CD4-positive, alpha-beta T cell treated with Interleukin-6 at 100 ng/mL for 8 hours (primary cell): Measurements from ENCODE around the gene FNBP1.

Experiments used
- DNase-seq: peaks from one replicate; pipeline ENCODE4 v3.0.0-alpha.2; 2020; ENCODE audit warnings: mixed read lengths, low spot score

FNBP1 gene

GRCh38 chr9:130042885-130043653 is at the start of gene FNBP1:
Gene FNBP1, minus strand, starts transcription at chr9:130043189. Its CDS starts 214 bp downstream, at chr9:130042975.
- DNase-seq: peak; percentile 83

- DNase-seq: no peak
These were observed 47.9 kb upstream of the FNBP1 start for GRCh38 chr9:130090915-130091314.

- no peak for DNase-seq
These were observed 46.2 kb upstream of the FNBP1 start for GRCh38 chr9:130089141-130089540.

- no peak for DNase-seq
These were observed 45.1 kb upstream of the FNBP1 start for GRCh38 chr9:130088051-130088450.

GRCh38 chr9:130084337-130084736 is 41.3 kb upstream of the FNBP1 start:
- DNase-seq: no peak

- DNase-seq: no peak
These were observed 35.6 kb upstream of the FNBP1 start for GRCh38 chr9:130078547-130078946.

GRCh38 chr9:130073373-130073772 is 30.4 kb upstream of the FNBP1 start:
- no peak for DNase-seq

- DNase-seq: no peak
These were observed 29.7 kb upstream of the FNBP1 start for GRCh38 chr9:130072515-130073235.

GRCh38 chr9:130069048-130069447 is 26.1 kb upstream of the FNBP1 start:
- no peak for DNase-seq

GRCh38 chr9:130064621-130065020 is 21.6 kb upstream of the FNBP1 start:
- no peak for DNase-seq

- no peak for DNase-seq
These were observed 19.8 kb upstream of the FNBP1 start for GRCh38 chr9:130062750-130063149.

- no peak for DNase-seq
These were observed 17.3 kb upstream of the FNBP1 start for GRCh38 chr9:130060296-130060695.

GRCh38 chr9:130058887-130059286 is 15.9 kb upstream of the FNBP1 start:
- DNase-seq: no peak

GRCh38 chr9:130058154-130058553 is 15.2 kb upstream of the FNBP1 start:
- no peak for DNase-seq

- no peak for DNase-seq
These were observed 11.8 kb upstream of the FNBP1 start for GRCh38 chr9:130054820-130055219.

- DNase-seq: no peak
These were observed 11.4 kb upstream of the FNBP1 start for GRCh38 chr9:130054325-130054786.

GRCh38 chr9:130053504-130054324 is 10.7 kb upstream of the FNBP1 start, which contains the start of gene GPR107:
Gene GPR107, plus strand, starts transcription at chr9:130053906. Its CDS starts 27 bp downstream, at chr9:130053933.
- DNase-seq: peak; percentile 61

- DNase-seq: no peak
These were observed 10.1 kb upstream of the FNBP1 start for GRCh38 chr9:130053109-130053503.

- no peak for DNase-seq
These were observed 8.9 kb upstream of the FNBP1 start for GRCh38 chr9:130051855-130052254.

- DNase-seq: no peak
These were observed 7.5 kb upstream of the FNBP1 start for GRCh38 chr9:130050462-130050861.

- DNase-seq: no peak
These were observed 6.6 kb upstream of the FNBP1 start for GRCh38 chr9:130049431-130050210.
